LNCAP (cell line): ENCODE measurements around the gene JUN.

ENCODE experiments used
- TF ChIP-seq, protein P1 (sequence below): fragments of 450-650 bp; IDR thresholded peaks from 2 replicates; pipeline ENCODE4 v1.5.1; 2017; ENCODE audit warnings: mild to moderate bottlenecking

JUN gene

DNA sequence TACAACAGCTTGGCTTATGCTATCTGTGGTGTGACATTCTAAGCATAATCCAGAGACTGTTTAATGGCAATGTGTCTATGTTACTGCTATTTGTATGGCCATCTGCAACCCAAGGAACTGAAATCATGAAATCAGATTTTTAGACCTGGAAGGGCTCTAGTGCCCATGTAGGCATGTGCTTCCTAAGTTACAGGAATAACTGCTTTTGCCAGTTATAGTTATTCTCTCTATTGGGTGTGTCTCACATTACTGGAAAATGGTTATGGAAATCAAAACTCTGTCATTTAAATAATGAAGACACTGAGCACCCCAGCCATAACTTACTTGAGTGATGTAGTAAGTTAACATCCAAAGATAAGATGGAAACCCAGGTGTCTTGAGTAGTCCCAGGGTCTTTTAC, 12.6 kb upstream of the JUN start:
- TF ChIP-seq, protein P1, sequence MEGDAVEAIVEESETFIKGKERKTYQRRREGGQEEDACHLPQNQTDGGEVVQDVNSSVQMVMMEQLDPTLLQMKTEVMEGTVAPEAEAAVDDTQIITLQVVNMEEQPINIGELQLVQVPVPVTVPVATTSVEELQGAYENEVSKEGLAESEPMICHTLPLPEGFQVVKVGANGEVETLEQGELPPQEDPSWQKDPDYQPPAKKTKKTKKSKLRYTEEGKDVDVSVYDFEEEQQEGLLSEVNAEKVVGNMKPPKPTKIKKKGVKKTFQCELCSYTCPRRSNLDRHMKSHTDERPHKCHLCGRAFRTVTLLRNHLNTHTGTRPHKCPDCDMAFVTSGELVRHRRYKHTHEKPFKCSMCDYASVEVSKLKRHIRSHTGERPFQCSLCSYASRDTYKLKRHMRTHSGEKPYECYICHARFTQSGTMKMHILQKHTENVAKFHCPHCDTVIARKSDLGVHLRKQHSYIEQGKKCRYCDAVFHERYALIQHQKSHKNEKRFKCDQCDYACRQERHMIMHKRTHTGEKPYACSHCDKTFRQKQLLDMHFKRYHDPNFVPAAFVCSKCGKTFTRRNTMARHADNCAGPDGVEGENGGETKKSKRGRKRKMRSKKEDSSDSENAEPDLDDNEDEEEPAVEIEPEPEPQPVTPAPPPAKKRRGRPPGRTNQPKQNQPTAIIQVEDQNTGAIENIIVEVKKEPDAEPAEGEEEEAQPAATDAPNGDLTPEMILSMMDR = no peak

DNA sequence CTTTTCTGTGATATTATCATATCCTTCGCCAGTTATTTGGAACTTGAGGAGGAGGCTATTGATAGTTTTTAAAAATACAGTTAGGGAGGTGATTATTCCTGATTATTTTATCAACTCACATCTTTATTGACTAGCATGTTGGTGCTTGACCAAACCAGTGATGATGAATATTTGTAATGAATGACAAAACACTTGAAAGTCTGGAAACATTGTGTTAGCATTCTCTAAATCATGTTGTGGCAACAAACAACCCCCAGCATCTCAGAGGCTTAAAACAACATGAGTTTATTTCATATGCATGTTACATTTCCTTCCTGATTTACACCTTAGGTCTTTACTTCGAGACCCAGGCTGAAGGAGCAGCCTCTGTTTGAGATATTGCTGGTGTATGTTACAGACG, 10.7 kb upstream of the JUN start:
- TF ChIP-seq, protein P1 = no peak

DNA sequence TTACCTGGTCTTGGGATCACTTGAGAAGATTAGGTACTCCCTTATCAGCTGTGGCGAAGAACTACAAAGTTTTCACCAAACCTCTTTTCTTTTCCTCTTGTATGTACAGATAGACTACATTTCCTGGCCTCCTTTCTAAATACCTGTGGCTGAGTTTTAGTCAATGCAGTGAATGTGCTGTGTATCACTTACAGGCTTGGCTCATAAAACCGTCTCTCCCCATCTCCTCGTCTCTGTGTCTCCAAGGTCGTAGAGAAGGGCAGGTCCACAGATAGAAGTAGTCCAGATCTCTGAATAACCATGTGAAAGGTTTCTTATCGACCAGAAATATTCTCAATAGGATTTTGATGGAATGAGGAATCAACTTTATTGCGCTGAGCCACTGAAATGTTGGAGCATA, 9.0 kb upstream of the JUN start:
- TF ChIP-seq, protein P1 = no peak

DNA sequence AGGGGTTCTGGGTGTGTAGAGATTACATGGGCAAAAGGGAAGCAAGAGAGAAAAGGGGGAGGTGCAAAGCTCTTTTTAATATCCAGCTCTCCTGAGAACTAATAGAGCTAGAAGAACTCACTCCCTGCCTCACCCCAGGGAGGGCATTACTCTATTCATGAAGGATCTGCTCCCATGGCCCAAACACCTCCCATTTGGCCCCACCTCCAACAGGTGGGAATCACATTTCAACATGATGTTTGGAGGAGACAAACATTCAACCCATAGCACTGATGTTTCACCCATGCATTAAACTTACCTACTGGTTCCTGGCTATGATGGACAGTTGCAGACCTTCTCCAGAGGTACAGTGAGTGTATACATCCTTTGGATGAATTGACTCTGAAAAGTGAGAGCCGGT, 7.3 kb upstream of the JUN start:
- TF ChIP-seq, protein P1 = no peak

DNA sequence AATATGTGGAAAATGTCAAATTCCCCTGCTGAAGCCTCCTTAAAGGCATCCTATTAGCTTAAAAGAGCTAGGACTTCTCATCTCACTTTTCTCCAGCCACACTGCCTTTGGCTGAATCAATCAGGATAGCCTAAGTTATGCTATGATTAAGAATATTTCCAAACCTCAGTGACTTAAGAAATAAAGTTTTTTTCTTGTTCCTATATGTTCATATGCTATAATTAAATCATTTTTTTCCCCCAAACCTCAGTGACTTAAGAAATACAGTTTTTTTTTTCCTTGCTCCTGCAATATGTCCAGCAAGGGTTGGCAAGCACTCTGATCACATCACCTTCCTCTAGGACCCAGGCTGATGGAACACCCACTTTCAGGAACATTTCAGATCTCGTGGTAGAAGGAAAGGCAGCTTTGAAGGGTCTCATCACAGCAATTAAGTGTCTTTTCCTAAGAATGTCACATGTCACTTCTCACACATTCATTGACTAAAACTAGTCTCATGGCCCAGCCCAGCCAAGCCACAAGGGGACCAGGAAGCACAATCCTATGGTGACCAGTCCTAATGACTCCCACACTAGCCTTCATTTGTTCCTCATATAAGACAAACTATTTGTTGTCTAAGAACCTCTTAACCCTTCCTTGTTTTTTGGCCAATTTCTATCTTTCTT, 6.3 kb upstream of the JUN start:
- TF ChIP-seq, protein P1 = no peak

DNA sequence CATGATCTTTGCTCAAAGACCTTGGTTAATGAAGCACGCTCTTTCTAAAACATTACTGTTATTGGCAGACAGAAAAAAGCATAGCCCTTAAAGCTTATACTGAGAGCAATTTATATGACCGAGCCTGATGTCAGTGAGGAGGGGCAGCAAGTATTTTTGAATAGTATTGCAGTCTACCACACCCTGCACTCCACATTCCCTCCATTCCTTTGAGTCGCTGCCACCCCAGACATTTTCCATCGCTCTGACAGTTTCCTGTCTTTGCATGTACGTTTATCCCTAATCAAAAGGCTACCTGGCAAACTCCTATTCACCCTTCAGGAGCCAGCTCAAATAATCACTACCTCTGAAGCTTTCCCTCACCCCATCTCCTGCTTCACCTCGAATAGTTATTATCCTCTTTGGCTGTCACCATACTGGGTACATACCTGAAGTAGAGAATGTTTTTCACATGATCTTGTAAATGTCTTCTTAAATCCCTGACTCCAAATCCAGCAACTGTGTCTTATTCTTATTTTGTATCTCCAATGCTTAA, 5.5 kb upstream of the JUN start:
- TF ChIP-seq, protein P1 = no peak

DNA sequence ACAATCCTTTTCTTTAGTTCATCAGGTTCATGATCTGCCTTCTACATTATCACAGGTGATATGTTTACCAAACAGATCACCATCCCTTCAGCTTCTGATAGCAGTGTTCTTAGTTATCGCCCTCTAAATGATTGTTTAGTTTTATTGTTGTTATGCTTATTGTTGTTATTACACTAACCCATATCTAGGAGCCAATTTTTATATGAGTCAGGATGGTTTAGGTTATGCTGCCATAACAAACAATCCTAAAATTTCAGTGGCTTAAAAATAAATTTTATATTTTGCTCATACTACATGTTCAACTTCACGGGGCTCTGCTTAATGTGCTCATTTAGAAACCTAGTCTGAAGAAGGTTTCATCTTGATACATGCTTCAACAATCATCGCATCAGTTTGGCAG, 4.4 kb upstream of the JUN start:
- TF ChIP-seq, protein P1 = no peak

DNA sequence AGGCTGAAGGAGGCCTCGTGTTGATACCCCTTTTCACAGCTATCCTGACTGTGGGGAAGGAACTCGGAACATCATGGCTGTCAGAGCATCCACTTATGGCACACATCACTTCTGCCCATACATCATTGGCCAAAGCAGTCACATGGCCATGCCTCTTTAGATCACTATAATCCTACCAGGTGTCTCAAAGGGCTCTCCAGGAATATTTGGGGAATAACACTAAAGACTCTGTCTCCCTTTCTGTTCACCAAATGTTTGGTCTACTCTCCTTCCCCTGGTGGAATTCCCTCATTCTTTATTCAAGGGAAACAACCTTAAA, 3.0 kb upstream of the JUN start:
- TF ChIP-seq, protein P1 = no peak
